Nephron (organoid): ENCODE results near the gene GINS3.

ENCODE experiments used
- H3K27ac Mint-ChIP-seq, 3 experiments: 2 replicates each; pipeline ENCODE4 v1.8.0; 2020; ENCODE audit warnings: mixed read lengths in 3 of 3, mild to moderate bottlenecking in 2 of 3, moderate library complexity in 1 of 3
- H3K27me3 Mint-ChIP-seq: 2 replicates; pipeline ENCODE4 v1.8.0; 2021; ENCODE audit warnings: low read depth, mild to moderate bottlenecking, moderate library complexity, mixed read lengths
- H3K36me3 Mint-ChIP-seq: 2 replicates; pipeline ENCODE4 v1.8.0; 2020; ENCODE audit warnings: low read depth, mixed read lengths
- H3K4me1 Mint-ChIP-seq: 2 replicates; pipeline ENCODE4 v1.8.0; 2020; ENCODE audit warnings: mixed read lengths
- H3K4me3 Mint-ChIP-seq, 3 experiments: 2 replicates each; pipeline ENCODE4 v1.8.0; 2020; ENCODE audit warnings: mild to moderate bottlenecking in 3 of 3, mixed read lengths in 3 of 3, moderate library complexity in 2 of 3
- H3K9me3 Mint-ChIP-seq: 2 replicates; pipeline ENCODE4 v1.8.0; 2020; ENCODE audit warnings: mixed read lengths
- TF ChIP-seq, protein P1 (sequence below), 3 experiments: fragments of 200-600 bp; sonication (generic); IDR thresholded peaks; one replicate each; pipeline ENCODE4 v1.5.0; 2021; ENCODE audit warnings: antibody characterized with exemption in 3 of 3; ENCODE audit not compliant: unreplicated experiment in 3 of 3

GINS3 gene

GRCh38 chr16:58435779-58436178 lies 43.5 kb downstream of the GINS3 start:
- Mint-ChIP-seq H3K4me3 (no peak overlapping the region), H3K9me3 (no peaks in the 10 kb centered on the region), H3K27me3 (peaks cover 27% of the 10 kb centered on the region), H3K36me3 (no peaks in the 10 kb centered on the region), H3K4me1 (no peaks in the 10 kb centered on the region), H3K27ac (no peak overlapping the region)
- TF ChIP-seq, protein P1, sequence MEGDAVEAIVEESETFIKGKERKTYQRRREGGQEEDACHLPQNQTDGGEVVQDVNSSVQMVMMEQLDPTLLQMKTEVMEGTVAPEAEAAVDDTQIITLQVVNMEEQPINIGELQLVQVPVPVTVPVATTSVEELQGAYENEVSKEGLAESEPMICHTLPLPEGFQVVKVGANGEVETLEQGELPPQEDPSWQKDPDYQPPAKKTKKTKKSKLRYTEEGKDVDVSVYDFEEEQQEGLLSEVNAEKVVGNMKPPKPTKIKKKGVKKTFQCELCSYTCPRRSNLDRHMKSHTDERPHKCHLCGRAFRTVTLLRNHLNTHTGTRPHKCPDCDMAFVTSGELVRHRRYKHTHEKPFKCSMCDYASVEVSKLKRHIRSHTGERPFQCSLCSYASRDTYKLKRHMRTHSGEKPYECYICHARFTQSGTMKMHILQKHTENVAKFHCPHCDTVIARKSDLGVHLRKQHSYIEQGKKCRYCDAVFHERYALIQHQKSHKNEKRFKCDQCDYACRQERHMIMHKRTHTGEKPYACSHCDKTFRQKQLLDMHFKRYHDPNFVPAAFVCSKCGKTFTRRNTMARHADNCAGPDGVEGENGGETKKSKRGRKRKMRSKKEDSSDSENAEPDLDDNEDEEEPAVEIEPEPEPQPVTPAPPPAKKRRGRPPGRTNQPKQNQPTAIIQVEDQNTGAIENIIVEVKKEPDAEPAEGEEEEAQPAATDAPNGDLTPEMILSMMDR (IDR thresholded peaks at IDR 0.05; ENCODE audit: unreplicated experiment in 3 of 3), result no peak

DNA sequence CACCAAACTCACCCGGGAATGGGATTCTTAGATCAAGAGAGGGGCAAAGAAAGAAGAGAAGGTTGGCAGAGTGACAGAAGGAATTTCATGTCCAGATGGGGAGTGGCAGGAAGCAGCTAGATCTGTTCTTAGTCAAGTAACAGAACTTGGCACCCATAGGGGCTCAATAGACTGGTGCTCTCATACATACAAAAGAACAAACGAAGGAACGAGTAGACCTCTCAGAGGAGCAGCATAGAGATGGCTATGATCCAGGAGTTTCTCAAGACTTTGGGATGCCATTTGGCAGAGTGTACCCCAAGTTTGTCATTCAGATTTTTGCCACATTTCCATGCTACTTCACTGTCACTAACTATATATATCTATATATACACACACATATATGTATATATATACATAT lies 47.9 kb downstream of the GINS3 start:
- Mint-ChIP-seq H3K4me1 (no peaks in the 10 kb centered on the region), H3K4me3 (no peak overlapping the region), H3K36me3 (no peaks in the 10 kb centered on the region), H3K9me3 (no peaks in the 10 kb centered on the region), H3K27ac (no peak overlapping the region), H3K27me3 (peaks cover 36% of the 10 kb centered on the region)
- TF ChIP-seq, protein P1 (IDR thresholded peaks at IDR 0.05; ENCODE audit: unreplicated experiment in 3 of 3), result no peak

DNA sequence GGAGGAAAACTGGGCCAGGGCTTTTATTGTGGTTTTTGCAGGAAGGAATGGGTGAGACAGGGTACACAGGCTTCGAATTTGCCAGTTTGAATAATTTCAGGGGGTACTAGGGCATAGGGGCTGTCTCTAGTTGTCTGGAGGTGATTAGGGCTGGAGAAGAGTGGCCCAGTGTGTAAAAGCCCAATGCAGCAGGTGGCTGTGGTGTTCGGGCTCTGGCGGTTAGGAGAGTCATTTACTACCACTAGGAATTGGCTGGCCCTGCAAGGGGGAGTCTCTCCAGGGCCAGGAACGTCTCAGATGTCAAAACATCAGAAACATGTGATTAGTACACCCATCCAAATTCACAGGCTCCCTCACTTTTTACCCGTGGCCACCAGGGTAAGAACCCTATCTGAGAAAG lies 50.3 kb downstream of the GINS3 start:
- Mint-ChIP-seq H3K36me3 (no peaks in the 10 kb centered on the region), H3K27me3 (peaks cover 21% of the 10 kb centered on the region), H3K4me1 (no peaks in the 10 kb centered on the region), H3K4me3 (no peak overlapping the region), H3K27ac (no peak overlapping the region), H3K9me3 (no peaks in the 10 kb centered on the region)
- TF ChIP-seq, protein P1 (IDR thresholded peaks at IDR 0.05; ENCODE audit: unreplicated experiment in 3 of 3), result no peak

DNA sequence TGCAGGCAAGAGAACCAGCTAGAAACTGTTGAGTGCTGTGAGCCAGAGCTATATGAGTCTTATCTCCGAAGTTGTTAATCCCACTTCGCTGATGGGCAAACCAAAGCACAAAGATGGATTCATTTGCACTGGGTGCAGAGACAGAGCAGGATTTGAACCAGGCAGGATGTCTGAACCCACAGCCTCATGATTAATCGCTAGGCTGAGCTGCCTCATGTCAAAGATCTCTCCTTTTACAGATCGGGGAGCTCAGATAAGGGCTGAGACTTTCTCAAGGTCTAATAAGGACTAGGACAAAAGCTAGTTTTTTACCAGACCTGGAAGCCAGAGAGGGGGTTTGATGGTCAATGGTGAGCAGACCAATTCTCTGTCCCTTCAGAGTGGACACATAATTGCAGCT lies 51.5 kb downstream of the GINS3 start:
- Mint-ChIP-seq H3K4me1 (peaks cover 1% of the 10 kb centered on the region), H3K4me3 (no peak overlapping the region), H3K27ac (no peak overlapping the region), H3K27me3 (peaks cover 21% of the 10 kb centered on the region), H3K36me3 (no peaks in the 10 kb centered on the region), H3K9me3 (no peaks in the 10 kb centered on the region)
- TF ChIP-seq, protein P1 (IDR thresholded peaks at IDR 0.05; ENCODE audit: unreplicated experiment in 3 of 3), result no peak

GRCh38 chr16:58444265-58444664 lies 52.0 kb downstream of the GINS3 start:
- H3K27ac Mint-ChIP-seq, result no peak overlapping the region
- TF ChIP-seq, protein P1 (IDR thresholded peaks at IDR 0.05; ENCODE audit: unreplicated experiment in 3 of 3), result no peak
- peaks cover 6% of the 10 kb centered on the region for H3K4me1 Mint-ChIP-seq
- no peak overlapping the region for H3K4me3 Mint-ChIP-seq
- peaks cover 25% of the 10 kb centered on the region for H3K27me3 Mint-ChIP-seq
- no peaks in the 10 kb centered on the region for H3K36me3 Mint-ChIP-seq
- no peaks in the 10 kb centered on the region for H3K9me3 Mint-ChIP-seq

- TF ChIP-seq, protein P1 (IDR thresholded peaks at IDR 0.05; ENCODE audit: unreplicated experiment in 3 of 3), result no peak
- no peaks in the 10 kb centered on the region for H3K9me3 Mint-ChIP-seq
- peaks cover 22% of the 10 kb centered on the region for H3K27me3 Mint-ChIP-seq
- H3K4me1 Mint-ChIP-seq, result peaks cover 14% of the 10 kb centered on the region
- peak overlapping the region in 1 of 3 experiments; percentile 41 for H3K27ac Mint-ChIP-seq
- H3K4me3 Mint-ChIP-seq, result no peak overlapping the region
- no peaks in the 10 kb centered on the region for H3K36me3 Mint-ChIP-seq
Observed at GRCh38 chr16:58448890-58449289, 56.6 kb downstream of the GINS3 start.
